GM23248 (cell line): ENCODE measurements around the gene ATG2A. TPM values are rescaled to one million over a fixed set of nuclear protein-coding genes. Genes with fewer than 3 reads are reported as not detected.

Experiments used
- DNase-seq: peaks from one replicate; pipeline ENCODE4 v3.0.0-alpha.2; 2015
- H2AFZ ChIP-seq: fragments of 200-600 bp; sonication (generic); 2 replicates; pipeline ENCODE4 v1.6.1; 2016; ENCODE audit warnings: antibody characterized with exemption
- H3F3A ChIP-seq: fragments of 200-600 bp; sonication (generic); 2 replicates; pipeline ENCODE4 v1.6.1; 2016; ENCODE audit warnings: mild to moderate bottlenecking, antibody characterized with exemption, mixed run types; ENCODE audit not compliant: insufficient read depth
- H3K27ac ChIP-seq: fragments of 200-600 bp; sonication (generic); 2 replicates; pipeline ENCODE4 v1.5.1; 2016; ENCODE audit warnings: mild to moderate bottlenecking
- H3K27me3 ChIP-seq: fragments of 200-600 bp; sonication (generic); replicated peaks from 2 replicates; pipeline ENCODE4 v1.6.1; 2016; ENCODE audit warnings: mild to moderate bottlenecking; ENCODE audit not compliant: insufficient read depth
- H3K36me3 ChIP-seq: fragments of 200-600 bp; sonication (generic); 2 replicates; pipeline ENCODE4 v1.6.1; 2016; ENCODE audit warnings: low read depth, mild to moderate bottlenecking
- H3K4me1 ChIP-seq: fragments of 200-600 bp; sonication (generic); 2 replicates; pipeline ENCODE4 v1.6.1; 2016; ENCODE audit warnings: mild to moderate bottlenecking; ENCODE audit not compliant: insufficient read depth
- H3K4me2 ChIP-seq: fragments of 200-600 bp; sonication (generic); one replicate; pipeline ENCODE4 v1.6.1; 2016; ENCODE audit warnings: mild to moderate bottlenecking; ENCODE audit not compliant: unreplicated experiment
- H3K4me3 ChIP-seq: fragments of 200-600 bp; sonication (generic); 2 replicates; pipeline ENCODE4 v1.5.1; 2016; ENCODE audit warnings: mild to moderate bottlenecking
- H3K79me2 ChIP-seq: fragments of 200-600 bp; sonication (generic); 2 replicates; pipeline ENCODE4 v1.6.1; 2016; ENCODE audit warnings: mild to moderate bottlenecking; ENCODE audit not compliant: insufficient read depth
- H3K9ac ChIP-seq: fragments of 200-600 bp; sonication (generic); 2 replicates; pipeline ENCODE4 v1.6.1; 2016; ENCODE audit warnings: mild to moderate bottlenecking
- H3K9me2 ChIP-seq: fragments of 200-600 bp; sonication (generic); 2 replicates; pipeline ENCODE4 v1.6.1; 2016; ENCODE audit warnings: mixed run types, mild to moderate bottlenecking, moderate library complexity; ENCODE audit not compliant: insufficient read depth
- H3K9me3 ChIP-seq: fragments of 200-600 bp; sonication (generic); one replicate; pipeline ENCODE4 v1.6.1; 2017; ENCODE audit warnings: low read depth
- H4K20me1 ChIP-seq: fragments of 200-600 bp; sonication (generic); 2 replicates; pipeline ENCODE4 v1.6.0; 2016; ENCODE audit not compliant: insufficient read depth
- EZH2 ChIP-seq: fragments of 200-600 bp; sonication (generic); IDR thresholded peaks from 2 replicates; pipeline ENCODE4 v1.6.1; 2018; ENCODE audit warnings: antibody characterized with exemption, mild to moderate bottlenecking; ENCODE audit not compliant: insufficient read depth, poor library complexity, severe bottlenecking
- EZH2phosphoT487 ChIP-seq: fragments of 200-600 bp; sonication (generic); IDR thresholded peaks from 2 replicates; pipeline ENCODE4 v1.6.1; 2018; ENCODE audit warnings: antibody characterized with exemption, moderate library complexity, mild to moderate bottlenecking, low read depth; ENCODE audit not compliant: insufficient read depth
- WGBS, 2 experiments: methylation state at CpG; one replicate each; pipeline ENCODE4 v1.1.6; 2015 to 2017; ENCODE audit warnings: low lambda C conversion rate in 2 of 2, low coverage in 1 of 2; ENCODE audit errors: missing lambda C conversion rate in 2 of 2; 5-methylcytosine and 5-hydroxymethylcytosine counted together
- in situ Hi-C: fragments of 300-500 bp; cut with MboI; formaldehyde crosslinking; loops from 2 replicates; pipeline ENCODE4 v1.15.0; 2020
- polyA plus RNA-seq: library from polyadenylated mRNA; unstranded; fragments of >200 nt; fragmentation: Nextera tagmentation; extraction: Ambion mirVana; gene quantifications from 2 replicates; pipeline ENCODE4 v1.2.1, GENCODE V29; 2016
- total RNA-seq: library from RNA; depleted of rRNA; stranded (reverse); fragments of >200 nt; shearing (Covaris generic); gene quantifications from 2 replicates; pipeline ENCODE4 v1.2.3, GENCODE V29; 2014

ATG2A gene
- total and polyA plus RNA-seq, 2 experiments from 2014 or later, result 6.3 to 18.9 TPM

GRCh38 chr11:64954201-64954600 lies 37.2 kb upstream of the ATG2A start:
- TF ChIP-seq EZH2phosphoT487 (no peak), EZH2 (no peak)
- Histone ChIP-seq H4K20me1 (no peaks in the 10 kb centered on the region), H3K4me1 (no peaks in the 10 kb centered on the region), H3K9me2 (no peaks in the 10 kb centered on the region), H2AFZ (no peak overlapping the region), H3K4me2 (no peak overlapping the region), H3F3A (no peaks in the 10 kb centered on the region), H3K4me3 (no peak overlapping the region), H3K27me3 (peaks cover 23% of the 10 kb centered on the region; the same call in 1 of the 2 replicates), H3K36me3 (no peaks in the 10 kb centered on the region), H3K9me3 (no peaks in the 10 kb centered on the region), H3K27ac (no peak overlapping the region), H3K9ac (no peak overlapping the region), H3K79me2 (no peaks in the 10 kb centered on the region)
- DNase-seq, result no peak
- WGBS, 2 experiments, result 27 to 30% methylated on average over 5 of the region's 5 CpGs
- in situ Hi-C loops, result no loop called here

DNA sequence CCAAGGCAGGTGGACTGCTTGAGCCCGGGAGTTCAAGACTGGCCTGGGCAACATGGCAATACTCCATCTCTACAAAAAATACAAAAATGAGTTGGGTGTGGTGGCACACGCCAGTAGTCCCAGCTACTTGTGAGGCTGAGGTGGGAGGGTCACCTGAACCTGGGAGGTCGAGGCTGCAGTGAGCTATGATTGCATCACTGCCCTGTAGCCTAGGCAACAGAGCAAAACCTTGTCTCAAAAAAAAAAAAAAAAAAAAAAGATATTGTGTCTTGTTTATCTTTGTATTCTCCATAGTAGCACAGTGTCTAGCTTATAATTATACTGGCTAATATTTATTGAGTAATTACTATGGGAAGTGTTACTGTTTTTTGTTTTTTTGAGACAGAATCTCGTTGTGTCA lies 34.5 kb upstream of the ATG2A start:
- no peak overlapping the region for H3K4me2 ChIP-seq
- TF ChIP-seq EZH2phosphoT487 (no peak), EZH2 (no peak)
- in situ Hi-C loops, result no loop called here
- H3K9me3 ChIP-seq, result no peaks in the 10 kb centered on the region
- no peaks in the 10 kb centered on the region for H3K36me3 ChIP-seq
- no peak for DNase-seq
- no peak overlapping the region for H2AFZ ChIP-seq
- H3K9me2 ChIP-seq, result no peaks in the 10 kb centered on the region
- H3K27ac ChIP-seq, result no peak overlapping the region
- peaks cover 18% of the 10 kb centered on the region; the same call in 1 of the 2 replicates for H3K27me3 ChIP-seq
- no peaks in the 10 kb centered on the region for H3K4me1 ChIP-seq
- no peaks in the 10 kb centered on the region for H4K20me1 ChIP-seq
- 28 to 40% methylated on average over 4 of the region's 4 CpGs for WGBS, 2 experiments
- no peaks in the 10 kb centered on the region for H3K79me2 ChIP-seq
- no peak overlapping the region for H3K9ac ChIP-seq
- no peak overlapping the region for H3K4me3 ChIP-seq
- H3F3A ChIP-seq, result no peaks in the 10 kb centered on the region

GRCh38 chr11:64947208-64947814 lies 30.3 kb upstream of the ATG2A start:
- H3F3A ChIP-seq, result no peaks in the 10 kb centered on the region
- in situ Hi-C loops, result no loop called here
- no peak for DNase-seq
- peaks cover 7% of the 10 kb centered on the region; the same call in 1 of the 2 replicates for H3K27me3 ChIP-seq
- no peak overlapping the region for H3K9ac ChIP-seq
- TF ChIP-seq EZH2phosphoT487 (no peak), EZH2 (no peak)
- H3K27ac ChIP-seq, result no peak overlapping the region
- H3K9me2 ChIP-seq, result no peaks in the 10 kb centered on the region
- no peak overlapping the region for H3K4me3 ChIP-seq
- H3K36me3 ChIP-seq, result no peaks in the 10 kb centered on the region
- no peaks in the 10 kb centered on the region for H4K20me1 ChIP-seq
- no peak overlapping the region for H2AFZ ChIP-seq
- H3K79me2 ChIP-seq, result no peaks in the 10 kb centered on the region
- no peaks in the 10 kb centered on the region for H3K9me3 ChIP-seq
- WGBS, 2 experiments, result 53 to 56% methylated on average over 5 of the region's 5 CpGs
- no peaks in the 10 kb centered on the region for H3K4me1 ChIP-seq
- H3K4me2 ChIP-seq, result no peak overlapping the region

DNA sequence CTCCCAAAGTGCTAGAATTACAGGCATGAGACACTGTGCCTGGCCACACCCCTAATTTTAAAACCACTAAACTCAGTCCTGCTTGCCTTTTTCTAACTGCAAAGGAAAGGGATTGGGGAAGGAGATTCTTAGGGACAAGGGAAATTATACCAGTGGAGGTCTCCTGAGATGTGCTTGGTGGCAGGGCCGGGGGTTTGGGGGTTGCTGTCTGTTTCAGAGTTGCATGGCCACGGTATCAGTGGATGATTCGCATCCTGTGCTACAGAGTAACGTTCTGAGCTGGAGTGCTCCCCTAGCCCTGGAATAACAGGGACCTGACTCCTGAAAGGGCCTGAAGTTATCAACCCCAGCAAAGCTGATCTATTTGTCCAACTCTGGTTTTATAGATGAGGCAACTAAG lies 19.5 kb upstream of the ATG2A start:
- no peak overlapping the region for H3K4me3 ChIP-seq
- H3K9me3 ChIP-seq, result no peaks in the 10 kb centered on the region
- no peak for TF ChIP-seq EZH2
- H3K9me2 ChIP-seq, result no peaks in the 10 kb centered on the region
- H3F3A ChIP-seq, result no peaks in the 10 kb centered on the region
- H3K4me2 ChIP-seq, result no peak overlapping the region
- no peak overlapping the region for H3K9ac ChIP-seq
- no peak overlapping the region for H3K27ac ChIP-seq
- no peaks in the 10 kb centered on the region for H3K4me1 ChIP-seq
- no peak for DNase-seq
- H4K20me1 ChIP-seq, result no peaks in the 10 kb centered on the region
- H2AFZ ChIP-seq, result no peak overlapping the region
- no peaks in the 10 kb centered on the region for H3K79me2 ChIP-seq
- in situ Hi-C loops, result no loop called here
- H3K36me3 ChIP-seq, result peaks cover 8% of the 10 kb centered on the region; the same call in 1 of the 2 replicates
- WGBS, 2 experiments, result 55 to 63% methylated on average over 4 of the region's 4 CpGs
- H3K27me3 ChIP-seq, result no peaks in the 10 kb centered on the region
